Measurements from ENCODE around the gene CDH18. TPM values are rescaled to one million over a fixed set of nuclear protein-coding genes. Genes with fewer than 3 reads are reported as not detected.

The CDH18 gene
- total RNA-seq, 4 donors from 2014 or later, result not detected

DNA sequence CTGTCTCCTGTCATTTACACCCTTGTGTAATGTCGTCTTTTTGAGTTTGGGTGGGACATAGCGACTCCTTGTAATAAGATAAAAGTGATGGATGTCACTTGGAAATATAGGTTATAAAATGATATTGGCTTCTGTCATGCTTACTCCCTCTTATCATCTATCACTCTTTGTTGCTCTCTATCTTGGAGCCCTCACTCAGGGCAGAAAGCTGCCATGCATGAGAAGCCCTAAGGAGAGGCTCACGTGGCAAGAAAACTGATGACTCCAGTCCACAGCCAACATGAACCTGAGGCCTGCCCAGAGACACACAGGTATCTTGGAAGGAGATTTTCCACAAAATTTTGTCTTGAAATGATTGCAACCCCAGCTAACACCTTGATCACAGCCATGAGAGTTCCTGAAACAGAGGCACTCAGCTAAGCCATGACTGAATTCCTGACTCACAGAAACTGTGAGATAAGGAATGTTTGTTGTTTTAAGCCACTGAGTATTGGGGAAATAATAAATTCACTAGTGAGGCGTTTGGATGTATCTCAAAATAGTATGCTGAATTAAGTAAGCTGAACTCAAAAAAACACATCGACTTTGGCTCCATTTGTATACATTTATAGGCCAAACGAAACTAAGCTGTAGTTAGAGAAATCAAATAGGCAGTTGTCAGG is 216.7 kb downstream of the CDH18 start:
- no peaks in the 10 kb centered on the region for H3K4me1 ChIP-seq
- no peaks in the 10 kb centered on the region for H3K27me3 ChIP-seq
- H3K36me3 ChIP-seq, result no peaks in the 10 kb centered on the region
- H3K27ac ChIP-seq, result no peak overlapping the region
- no peak overlapping the region for H3K4me3 ChIP-seq
- no peaks in the 10 kb centered on the region for H3K9me3 ChIP-seq
- 48 to 56% methylated on average over 6 of the region's 6 CpGs for WGBS, 2 donors (ENCODE audit: low coverage in 1 of 2)
- no peak for ATAC-seq
- TF ChIP-seq POLR2A (IDR thresholded peaks at IDR 0.05) (no peak), POLR2AphosphoS5 (IDR thresholded peaks at IDR 0.05) (no peak), EP300 (IDR thresholded peaks at IDR 0.05) (no peak)
- TF ChIP-seq, protein P1, sequence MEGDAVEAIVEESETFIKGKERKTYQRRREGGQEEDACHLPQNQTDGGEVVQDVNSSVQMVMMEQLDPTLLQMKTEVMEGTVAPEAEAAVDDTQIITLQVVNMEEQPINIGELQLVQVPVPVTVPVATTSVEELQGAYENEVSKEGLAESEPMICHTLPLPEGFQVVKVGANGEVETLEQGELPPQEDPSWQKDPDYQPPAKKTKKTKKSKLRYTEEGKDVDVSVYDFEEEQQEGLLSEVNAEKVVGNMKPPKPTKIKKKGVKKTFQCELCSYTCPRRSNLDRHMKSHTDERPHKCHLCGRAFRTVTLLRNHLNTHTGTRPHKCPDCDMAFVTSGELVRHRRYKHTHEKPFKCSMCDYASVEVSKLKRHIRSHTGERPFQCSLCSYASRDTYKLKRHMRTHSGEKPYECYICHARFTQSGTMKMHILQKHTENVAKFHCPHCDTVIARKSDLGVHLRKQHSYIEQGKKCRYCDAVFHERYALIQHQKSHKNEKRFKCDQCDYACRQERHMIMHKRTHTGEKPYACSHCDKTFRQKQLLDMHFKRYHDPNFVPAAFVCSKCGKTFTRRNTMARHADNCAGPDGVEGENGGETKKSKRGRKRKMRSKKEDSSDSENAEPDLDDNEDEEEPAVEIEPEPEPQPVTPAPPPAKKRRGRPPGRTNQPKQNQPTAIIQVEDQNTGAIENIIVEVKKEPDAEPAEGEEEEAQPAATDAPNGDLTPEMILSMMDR (IDR thresholded peaks at IDR 0.05), result no peak

DNA sequence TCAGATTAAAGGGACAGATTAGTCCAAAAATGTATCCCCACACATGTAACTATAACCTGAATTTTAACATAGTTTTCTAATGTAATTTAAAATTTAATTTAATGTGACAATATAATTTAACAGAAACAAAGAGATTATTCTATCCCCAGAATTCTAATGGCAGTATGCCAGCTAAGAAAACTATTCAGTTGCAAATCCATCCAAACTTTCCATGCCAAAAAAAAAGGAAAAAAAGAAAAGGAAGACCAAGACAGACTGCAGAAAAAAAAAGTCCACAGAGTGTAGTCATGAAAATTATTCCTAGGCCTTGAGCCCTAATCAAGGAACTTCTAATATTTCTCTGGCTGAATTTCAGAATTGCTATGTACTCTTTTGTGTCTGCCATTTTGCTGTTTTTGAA is 217.6 kb downstream of the CDH18 start:
- H3K9me3 ChIP-seq, result no peaks in the 10 kb centered on the region
- no peak overlapping the region for H3K27ac ChIP-seq
- no peaks in the 10 kb centered on the region for H3K27me3 ChIP-seq
- no peak for TF ChIP-seq POLR2AphosphoS5 (IDR thresholded peaks at IDR 0.05)
- TF ChIP-seq, protein P1 (IDR thresholded peaks at IDR 0.05), result no peak
- no peak for TF ChIP-seq POLR2A (IDR thresholded peaks at IDR 0.05)
- TF ChIP-seq EP300 (IDR thresholded peaks at IDR 0.05), result no peak
- H3K36me3 ChIP-seq, result no peaks in the 10 kb centered on the region
- no peaks in the 10 kb centered on the region for H3K4me1 ChIP-seq
- no peak for ATAC-seq
- H3K4me3 ChIP-seq, result no peak overlapping the region

DNA sequence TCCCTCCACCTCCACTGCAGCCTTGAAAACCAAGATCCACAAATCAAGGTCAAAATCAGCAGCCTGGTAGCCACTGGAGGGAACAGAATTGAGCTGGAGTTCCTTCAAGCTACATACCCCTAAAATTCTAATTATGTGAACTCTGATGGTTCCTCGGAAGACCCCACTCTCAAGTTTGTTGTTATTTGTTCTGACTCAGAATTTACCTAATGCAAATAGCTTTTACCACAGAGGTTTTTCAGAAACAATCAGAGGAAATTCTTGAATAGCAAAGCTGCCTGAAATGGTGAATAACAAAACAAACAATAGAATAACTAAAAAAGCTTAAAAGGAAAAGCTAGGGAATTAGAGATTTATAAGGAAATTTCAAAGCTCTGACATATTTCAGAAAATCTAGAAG is 220.0 kb downstream of the CDH18 start:
- ATAC-seq, result no peak
- Histone ChIP-seq H3K36me3 (no peaks in the 10 kb centered on the region), H3K27me3 (no peaks in the 10 kb centered on the region), H3K4me3 (no peak overlapping the region), H3K4me1 (no peaks in the 10 kb centered on the region), H3K9me3 (no peaks in the 10 kb centered on the region), H3K27ac (no peak overlapping the region)
- 36 to 44% methylated on average over 1 of the region's 1 CpG for WGBS, 2 donors (ENCODE audit: low coverage in 1 of 2)
- TF ChIP-seq POLR2AphosphoS5 (IDR thresholded peaks at IDR 0.05), result no peak
- TF ChIP-seq POLR2A (IDR thresholded peaks at IDR 0.05), result no peak
- TF ChIP-seq, protein P1 (IDR thresholded peaks at IDR 0.05), result no peak
- TF ChIP-seq EP300 (IDR thresholded peaks at IDR 0.05), result no peak

DNA sequence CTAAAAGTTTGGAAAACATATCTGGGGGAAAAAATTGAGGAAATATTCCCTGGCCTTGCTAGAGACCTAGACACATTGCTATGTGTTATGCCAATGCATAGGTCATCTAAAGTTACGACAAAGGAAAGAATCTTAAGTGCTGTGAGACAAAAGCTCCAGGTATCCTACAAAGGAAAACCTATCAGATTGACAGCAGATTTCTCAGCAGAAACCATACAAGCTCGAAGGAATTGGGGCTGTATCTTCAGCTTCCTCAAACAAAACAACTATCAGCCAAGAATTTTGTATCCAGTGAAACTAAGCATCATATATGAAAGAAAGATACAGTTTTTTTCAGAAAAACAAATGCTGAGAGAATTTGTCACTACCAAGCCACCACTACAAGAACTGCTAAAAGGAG is 234.4 kb downstream of the CDH18 start:
- 81 to 82% methylated on average over 2 of the region's 2 CpGs for WGBS, 2 donors (ENCODE audit: low coverage in 1 of 2)
- Histone ChIP-seq H3K36me3 (no peaks in the 10 kb centered on the region), H3K27me3 (no peaks in the 10 kb centered on the region), H3K4me1 (no peaks in the 10 kb centered on the region), H3K27ac (no peak overlapping the region), H3K9me3 (peaks cover 0 to 7% (median 0%) of the 10 kb centered on the region in 3 donors), H3K4me3 (no peak overlapping the region)
- ATAC-seq, result no peak
- no peak for TF ChIP-seq POLR2AphosphoS5 (IDR thresholded peaks at IDR 0.05)
- TF ChIP-seq EP300 (IDR thresholded peaks at IDR 0.05), result no peak
- TF ChIP-seq POLR2A (IDR thresholded peaks at IDR 0.05), result no peak
- TF ChIP-seq, protein P1 (IDR thresholded peaks at IDR 0.05), result no peak

DNA sequence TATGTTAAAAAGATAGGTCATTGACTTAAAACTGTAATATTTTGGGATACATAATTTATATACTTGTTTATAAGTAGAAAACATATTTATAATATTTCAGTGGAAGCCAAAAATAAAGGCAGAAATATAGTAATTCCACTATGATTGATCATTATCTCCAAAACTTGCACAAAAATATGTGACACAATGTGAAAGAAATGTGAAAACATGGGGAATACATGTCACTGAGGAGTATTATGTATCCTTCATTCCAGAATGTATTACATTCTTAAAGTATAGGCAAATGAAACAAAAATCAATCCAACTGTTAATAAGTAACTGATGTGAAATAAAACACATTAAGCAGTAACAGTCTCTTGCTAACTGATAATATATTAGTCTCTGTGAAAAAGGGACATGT is 236.7 kb downstream of the CDH18 start:
- H3K36me3 ChIP-seq, result no peaks in the 10 kb centered on the region
- no peak overlapping the region for H3K4me3 ChIP-seq
- peaks cover 0 to 7% (median 0%) of the 10 kb centered on the region in 3 donors for H3K9me3 ChIP-seq
- no peaks in the 10 kb centered on the region for H3K4me1 ChIP-seq
- H3K27ac ChIP-seq, result no peak overlapping the region
- no peak for ATAC-seq
- no peaks in the 10 kb centered on the region for H3K27me3 ChIP-seq
- TF ChIP-seq, protein P1 (IDR thresholded peaks at IDR 0.05), result no peak
- no peak for TF ChIP-seq POLR2A (IDR thresholded peaks at IDR 0.05)
- TF ChIP-seq POLR2AphosphoS5 (IDR thresholded peaks at IDR 0.05), result no peak
- no peak for TF ChIP-seq EP300 (IDR thresholded peaks at IDR 0.05)
